GM18502 (cell line): Measurements from ENCODE around the gene VAV3.

Experiments used
- ATAC-seq: cut with Tn5 transposase; IDR thresholded peaks from one replicate; pipeline ENCODE4 v1.9.1; 2021; ENCODE audit warnings: mild to moderate bottlenecking; ENCODE audit not compliant: unreplicated experiment, poor library complexity

Gene VAV3

GRCh38 chr1:107618539-107618938 lies 346.4 kb downstream of the VAV3 start:
- ATAC-seq: no peak

GRCh38 chr1:107617921-107618320 lies 347.1 kb downstream of the VAV3 start:
- no peak for ATAC-seq

- ATAC-seq: no peak
Measured at GRCh38 chr1:107617456-107617855, 347.5 kb downstream of the VAV3 start.

- no peak for ATAC-seq
Measured at GRCh38 chr1:107609808-107610207, 355.2 kb downstream of the VAV3 start.

GRCh38 chr1:107604825-107605224 lies 360.2 kb downstream of the VAV3 start:
- no peak for ATAC-seq

GRCh38 chr1:107600607-107601160 lies 364.3 kb downstream of the VAV3 start:
- ATAC-seq: no peak

GRCh38 chr1:107599220-107599619 lies 365.8 kb downstream of the VAV3 start:
- no peak for ATAC-seq

GRCh38 chr1:107597290-107597689 lies 367.7 kb downstream of the VAV3 start:
- no peak for ATAC-seq

GRCh38 chr1:107594536-107594935 lies 370.4 kb downstream of the VAV3 start:
- no peak for ATAC-seq

- ATAC-seq: no peak
Measured at GRCh38 chr1:107593501-107594209, 371.3 kb downstream of the VAV3 start.

GRCh38 chr1:107590900-107591622 lies 373.9 kb downstream of the VAV3 start:
- ATAC-seq: peak; percentile 71

- no peak for ATAC-seq
Measured at GRCh38 chr1:107590087-107590486, 374.9 kb downstream of the VAV3 start.

GRCh38 chr1:107588321-107588720 lies 376.7 kb downstream of the VAV3 start:
- no peak for ATAC-seq

- ATAC-seq: no peak
Measured at GRCh38 chr1:107575226-107575625, 389.8 kb downstream of the VAV3 start.

GRCh38 chr1:107574044-107574443 lies 390.9 kb downstream of the VAV3 start:
- no peak for ATAC-seq

GRCh38 chr1:107572674-107573211 lies 392.2 kb downstream of the VAV3 start:
- ATAC-seq: no peak

GRCh38 chr1:107570768-107571167 lies 394.2 kb downstream of the VAV3 start:
- ATAC-seq: no peak

- no peak for ATAC-seq
Measured at GRCh38 chr1:107563441-107563840, 401.5 kb downstream of the VAV3 start.

- no peak for ATAC-seq
Measured at GRCh38 chr1:107559881-107560280, 405.1 kb downstream of the VAV3 start.

GRCh38 chr1:107557095-107557494 lies 407.9 kb downstream of the VAV3 start:
- no peak for ATAC-seq

- ATAC-seq: no peak
Measured at GRCh38 chr1:107555578-107555977, 409.4 kb downstream of the VAV3 start.
